Measurements from ENCODE around the gene CRACR2B. TPM values are rescaled to one million over a fixed set of nuclear protein-coding genes. Genes with fewer than 3 reads are reported as not detected.

The CRACR2B gene
- total RNA-seq, 1 donor from 2014 or later: 1.5 TPM

Other genes with a start within 250 kb of the CRACR2B start
- gene IRF7, start 212.0 kb upstream of the CRACR2B start, total RNA-seq: 42.8 and 45.3 TPM in 2 replicates
- gene CDHR5, start 203.0 kb upstream of the CRACR2B start, total RNA-seq: not detected in 2 replicates
- gene SCT, start 200.7 kb upstream of the CRACR2B start, total RNA-seq: not detected in 2 replicates
- 0.14 and 0.28 TPM in 2 replicates for gene DRD4, start 190.7 kb upstream of the CRACR2B start, total RNA-seq
- gene DEAF1, start 132.7 kb upstream of the CRACR2B start, total RNA-seq: 66.3 and 73.9 TPM in 2 replicates
- 12.3 and 12.5 TPM in 2 replicates for gene TMEM80, start 132.1 kb upstream of the CRACR2B start, total RNA-seq
- 15.3 and 19.8 TPM in 2 replicates for gene EPS8L2, start 121.7 kb upstream of the CRACR2B start, total RNA-seq
- gene TALDO1, start 80.5 kb upstream of the CRACR2B start, total RNA-seq: 265 and 279 TPM in 2 replicates
- 81.7 and 82.2 TPM in 2 replicates for gene GATD1, start 50.4 kb upstream of the CRACR2B start, total RNA-seq
- gene CEND1, start 37.8 kb upstream of the CRACR2B start, total RNA-seq: 3.8 and 4.2 TPM in 2 replicates
- gene SLC25A22, start 29.6 kb upstream of the CRACR2B start, total RNA-seq: 84.9 and 90.3 TPM in 2 replicates
- 28.9 and 29.6 TPM in 2 replicates for gene PIDD1, start 22.7 kb upstream of the CRACR2B start, total RNA-seq
- 2,367 and 2,377 TPM in 2 replicates for gene RPLP2, start 18.0 kb upstream of the CRACR2B start, total RNA-seq
- gene PNPLA2, start 9.0 kb upstream of the CRACR2B start, total RNA-seq: 55.0 and 56.4 TPM in 2 replicates
- 81.0 and 87.3 TPM in 2 replicates for gene CD151, start 5.0 kb downstream of the CRACR2B start, total RNA-seq
- gene POLR2L, start 14.6 kb downstream of the CRACR2B start, total RNA-seq: 113 and 117 TPM in 2 replicates
- gene TSPAN4, start 14.9 kb downstream of the CRACR2B start, total RNA-seq: 14.8 and 15.1 TPM in 2 replicates
- gene CHID1, start 82.9 kb downstream of the CRACR2B start, total RNA-seq: 99.7 and 109 TPM in 2 replicates
- gene AP2A2, start 98.0 kb downstream of the CRACR2B start, total RNA-seq: 51.4 and 53.8 TPM in 2 replicates
- not detected in 2 replicates for gene MUC6, start 208.8 kb downstream of the CRACR2B start, total RNA-seq
- not detected in 2 replicates for gene MUC2, start 247.0 kb downstream of the CRACR2B start, total RNA-seq

Measured in activated CD4-positive, alpha-beta T cell treated with anti-CD3 and anti-CD28 coated beads, Interleukin-2, amount 10 ng/mL, durations not matched to agents 24 days and 14 days (primary cell).